AG04450 (cell line): ENCODE data around the gene HS3ST5. TPM values are rescaled to one million over a fixed set of nuclear protein-coding genes. Genes with fewer than 3 reads are reported as not detected.

Source experiments
- CTCF ChIA-PET: fragments of 300-600, 350-600 bp; formaldehyde crosslinking; extraction: SDS; loops from one replicate; lab custom pipeline; 2022; ENCODE audit warnings: antibody characterized with exemption, inconsistent platforms; lab: Charles Lee
- POLR2A ChIA-PET: fragments of 350-600 bp; formaldehyde crosslinking; extraction: SDS; loops from one replicate; lab custom pipeline; 2021; ENCODE audit warnings: antibody characterized with exemption, inconsistent platforms; lab: Yijun Ruan, JAX
- DNase-seq: peaks from one replicate; pipeline ENCODE4 v3.0.0-alpha.2; 2011; ENCODE audit warnings: low read depth, low spot score
- H3K27ac ChIP-seq: one replicate; pipeline ENCODE4 v1.5.1; 2012; ENCODE audit warnings: low read depth, low read length, control low read depth
- H3K27me3 ChIP-seq: one replicate; pipeline ENCODE4 v1.6.0; 2012; ENCODE audit warnings: low read length; ENCODE audit not compliant: control insufficient read depth, insufficient read depth
- H3K4me3 ChIP-seq: 2 replicates; pipeline ENCODE4 v1.5.1; 2011; ENCODE audit warnings: mild to moderate bottlenecking, low read depth, low read length, control low read depth
- H3K9me3 ChIP-seq: 2 replicates; pipeline ENCODE4 v1.5.1; 2012; ENCODE audit warnings: low read length; ENCODE audit not compliant: control insufficient read depth, insufficient read depth
- polyA plus RNA-seq: library from polyadenylated mRNA; depleted of rRNA; stranded (reverse); fragments of >200 nt; gene quantifications from 2 replicates; pipeline ENCODE4 v1.2.3, GENCODE V29; 2011
- TF ChIP-seq, protein P1 (sequence below): IDR thresholded peaks from 2 replicates; pipeline ENCODE4 v1.5.1; 2011; ENCODE audit warnings: low read depth, low read length, control low read depth, inconsistent platforms

Gene HS3ST5
- polyA plus RNA-seq, 1 experiment = not detected

DNA sequence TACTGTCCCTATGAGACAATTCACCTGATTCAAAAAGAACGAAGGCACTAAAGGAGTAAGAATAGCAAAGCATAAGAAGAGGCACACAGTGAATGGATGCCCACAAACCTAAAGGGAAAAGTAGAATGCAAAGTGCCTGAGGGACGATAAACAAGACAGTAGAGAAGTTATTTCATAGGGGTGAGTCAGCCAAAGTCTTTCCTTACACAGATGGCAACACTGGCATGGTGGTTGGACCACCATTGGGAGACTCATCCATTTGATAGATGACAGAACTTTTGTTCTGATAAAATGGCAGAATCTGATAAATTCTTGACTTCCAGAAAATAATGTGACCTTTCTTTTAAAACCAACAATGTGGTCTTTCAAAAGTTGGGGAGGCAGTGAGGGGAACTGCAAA is 223.8 kb downstream of the HS3ST5 start:
- H3K4me3 ChIP-seq = no peak overlapping the region
- POLR2A ChIA-PET = no interaction called here
- CTCF ChIA-PET = interaction anchor here (1.0 kb wide), 1 partner anchor 11 kb away, joined by 3 read pairs; no protein-coding TSS in a partner anchor

DNA sequence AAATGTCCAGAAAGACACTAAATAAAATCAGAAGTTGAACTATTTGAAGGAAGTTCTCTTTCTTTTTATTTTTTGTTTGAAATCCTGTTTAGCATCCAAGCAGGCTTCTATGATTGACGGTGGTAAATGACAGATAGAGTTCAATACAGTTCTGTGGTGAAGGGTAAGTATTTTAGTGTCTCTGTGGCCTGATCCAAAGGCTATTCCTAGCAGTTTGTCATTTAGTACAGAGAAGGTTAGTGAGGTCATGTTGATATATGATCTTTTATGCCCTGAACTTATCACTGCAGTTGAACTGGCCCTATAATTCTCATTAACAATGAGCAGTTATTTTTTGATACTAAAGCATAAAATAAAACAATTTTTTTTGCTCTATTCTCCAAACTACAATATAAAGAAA is 227.2 kb downstream of the HS3ST5 start:
- CTCF ChIA-PET = no interaction called here
- Histone ChIP-seq H3K4me3 (no peak overlapping the region), H3K27ac (no peak overlapping the region), H3K27me3 (no peaks in the 10 kb centered on the region), H3K9me3 (no peaks in the 10 kb centered on the region)
- TF ChIP-seq, protein P1, sequence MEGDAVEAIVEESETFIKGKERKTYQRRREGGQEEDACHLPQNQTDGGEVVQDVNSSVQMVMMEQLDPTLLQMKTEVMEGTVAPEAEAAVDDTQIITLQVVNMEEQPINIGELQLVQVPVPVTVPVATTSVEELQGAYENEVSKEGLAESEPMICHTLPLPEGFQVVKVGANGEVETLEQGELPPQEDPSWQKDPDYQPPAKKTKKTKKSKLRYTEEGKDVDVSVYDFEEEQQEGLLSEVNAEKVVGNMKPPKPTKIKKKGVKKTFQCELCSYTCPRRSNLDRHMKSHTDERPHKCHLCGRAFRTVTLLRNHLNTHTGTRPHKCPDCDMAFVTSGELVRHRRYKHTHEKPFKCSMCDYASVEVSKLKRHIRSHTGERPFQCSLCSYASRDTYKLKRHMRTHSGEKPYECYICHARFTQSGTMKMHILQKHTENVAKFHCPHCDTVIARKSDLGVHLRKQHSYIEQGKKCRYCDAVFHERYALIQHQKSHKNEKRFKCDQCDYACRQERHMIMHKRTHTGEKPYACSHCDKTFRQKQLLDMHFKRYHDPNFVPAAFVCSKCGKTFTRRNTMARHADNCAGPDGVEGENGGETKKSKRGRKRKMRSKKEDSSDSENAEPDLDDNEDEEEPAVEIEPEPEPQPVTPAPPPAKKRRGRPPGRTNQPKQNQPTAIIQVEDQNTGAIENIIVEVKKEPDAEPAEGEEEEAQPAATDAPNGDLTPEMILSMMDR = no peak
- no peak for DNase-seq
- POLR2A ChIA-PET = no interaction called here

More for the DNA sequence above, 223.8 kb downstream of the HS3ST5 start:
- H3K27ac ChIP-seq = no peak overlapping the region
- TF ChIP-seq, protein P1 = no peak
- no peaks in the 10 kb centered on the region for H3K27me3 ChIP-seq
- H3K9me3 ChIP-seq = no peaks in the 10 kb centered on the region
- no peak for DNase-seq

DNA sequence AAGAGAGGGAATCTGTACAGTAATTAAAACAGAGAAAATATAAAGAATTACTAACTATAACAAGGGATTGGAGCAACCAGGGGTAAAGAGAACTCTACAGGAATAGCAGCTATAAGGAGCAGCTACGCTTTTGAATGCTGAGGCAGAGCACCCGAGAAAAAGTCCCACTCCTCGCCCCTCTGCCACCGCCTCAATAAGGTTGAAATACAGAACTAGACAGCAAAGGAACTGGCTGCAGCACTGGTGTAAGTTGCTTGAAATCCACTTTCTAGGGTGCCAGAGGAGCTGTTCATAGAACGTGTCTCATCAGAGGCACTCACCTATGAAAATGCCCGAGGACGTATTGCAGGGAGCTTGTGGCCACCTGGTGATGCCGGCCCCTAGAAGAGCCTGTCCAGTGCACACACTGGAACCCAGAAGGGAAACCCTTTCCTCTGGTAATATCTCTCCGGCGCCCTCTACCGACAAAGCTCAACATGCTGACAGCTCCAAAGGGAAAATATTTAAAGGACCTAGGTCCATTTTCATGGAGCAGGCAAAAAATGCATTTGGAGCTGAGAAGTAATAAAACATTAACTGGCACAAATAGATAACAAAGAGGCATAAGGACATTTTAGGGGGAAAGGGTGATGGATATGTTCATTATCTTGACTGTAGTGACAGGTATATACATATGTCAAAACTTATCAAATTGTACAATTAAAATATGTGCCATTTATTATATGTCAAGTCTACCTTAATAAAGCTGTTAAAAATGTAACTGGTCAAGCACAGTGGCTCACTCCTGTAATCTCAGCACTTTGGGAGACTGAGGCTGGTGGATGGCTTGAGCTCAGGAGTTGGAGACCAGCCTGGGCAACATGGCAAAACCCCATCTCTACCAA is 234.5 kb downstream of the HS3ST5 start:
- ChIA-PET POLR2A (interaction anchor here (0.7 to 1.6 kb wide), 2 partner anchors 113 to 114 kb away, joined by 3 to 5 read pairs; no protein-coding TSS in a partner anchor), CTCF (interaction anchor here (0.5 to 9.8 kb wide), 57 partner anchors 9 to 1449 kb away, joined by 3 to 232 read pairs (median 5); no protein-coding TSS in a partner anchor)
- TF ChIP-seq, protein P1 = peak; percentile 88

DNA sequence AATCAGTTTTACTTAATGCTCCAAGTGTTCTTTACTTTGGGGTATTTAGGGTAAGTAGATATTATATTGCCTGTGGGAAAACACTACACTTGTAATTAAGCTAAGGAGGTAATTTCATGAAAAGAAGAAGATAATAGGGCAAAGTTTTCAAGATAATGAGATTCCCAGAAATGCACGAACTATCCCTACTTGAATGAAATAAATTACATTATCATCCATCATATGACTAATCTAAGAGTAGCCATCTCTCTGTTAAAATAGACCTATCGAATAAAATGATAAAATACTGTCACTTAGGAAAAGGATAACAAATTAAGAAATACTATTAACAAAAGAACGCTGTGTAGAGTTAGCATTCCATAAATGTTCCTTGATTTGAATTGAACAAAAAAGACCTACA is 236.8 kb downstream of the HS3ST5 start:
- CTCF ChIA-PET = interaction anchor here (1.4 to 9.8 kb wide), 3 partner anchors 9 to 125 kb away, joined by 6 to 232 read pairs (median 62); no protein-coding TSS in a partner anchor
- Histone ChIP-seq H3K9me3 (no peaks in the 10 kb centered on the region), H3K27ac (no peak overlapping the region), H3K27me3 (no peaks in the 10 kb centered on the region), H3K4me3 (no peak overlapping the region)
- DNase-seq = no peak
- TF ChIP-seq, protein P1 = no peak
- POLR2A ChIA-PET = no interaction called here

More for the DNA sequence above, 234.5 kb downstream of the HS3ST5 start:
- H3K4me3 ChIP-seq = no peak overlapping the region
- no peaks in the 10 kb centered on the region for H3K27me3 ChIP-seq
- DNase-seq = peak; percentile 34
- no peaks in the 10 kb centered on the region for H3K9me3 ChIP-seq
- H3K27ac ChIP-seq = no peak overlapping the region

DNA sequence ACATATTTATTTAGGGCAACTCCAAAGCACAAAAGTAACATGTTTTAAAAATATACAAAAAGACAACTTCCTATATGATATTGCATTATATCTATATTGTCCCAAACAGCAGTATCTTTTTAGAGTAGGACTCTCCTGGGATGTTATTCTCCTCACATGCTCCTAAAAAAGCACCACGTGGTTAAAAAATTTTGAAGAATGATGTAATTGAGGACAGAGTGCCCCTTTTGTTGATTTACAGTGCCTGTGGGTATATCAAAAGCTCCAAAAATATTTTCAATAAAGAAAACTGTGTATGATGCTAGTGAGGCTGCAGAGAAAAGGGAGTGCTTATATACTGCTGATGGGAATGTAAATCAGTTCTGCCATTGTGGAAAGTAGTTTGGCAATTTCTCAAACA is 241.6 kb downstream of the HS3ST5 start:
- TF ChIP-seq, protein P1 = no peak
- no peak overlapping the region for H3K4me3 ChIP-seq
- no peak overlapping the region for H3K27ac ChIP-seq
- ChIA-PET POLR2A (no interaction called here), CTCF (interaction anchor here (1.3 to 9.8 kb wide), 4 partner anchors 8 to 121 kb away, joined by 5 to 232 read pairs (median 38); no protein-coding TSS in a partner anchor)
- no peak for DNase-seq
- no peaks in the 10 kb centered on the region for H3K9me3 ChIP-seq
- no peaks in the 10 kb centered on the region for H3K27me3 ChIP-seq
